PFSK-1 (cell line): ENCODE measurements around the gene ARHGEF26.

Source experiments
- POLR2AphosphoS5 ChIP-seq: IDR thresholded peaks from 2 replicates; pipeline ENCODE4 v1.6.1; 2012; ENCODE audit warnings: low read depth, mild to moderate bottlenecking, control low read depth, low read length, moderate library complexity
- REST ChIP-seq, 2 experiments: IDR thresholded peaks; 2 replicates each; pipeline versions ENCODE4 v1.6.1 to v1.8.0; 2011 to 2012; ENCODE audit warnings: low read depth in 2 of 2, low read length in 2 of 2, control low read depth in 1 of 2, inconsistent platforms in 1 of 2, mild to moderate bottlenecking in 1 of 2, moderate library complexity in 1 of 2; ENCODE audit not compliant: insufficient read depth in 1 of 2

GRCh38 chr3:154301561-154301960 is 180.4 kb downstream of the ARHGEF26 start:
- TF ChIP-seq POLR2AphosphoS5: no peak
- TF ChIP-seq REST (IDR thresholded peaks at IDR 0.05; ENCODE audit: insufficient read depth in 1 of 2, low read depth in 2 of 2, low read length in 2 of 2): no peak
